HL-60 (cell line): Measurements from ENCODE around the gene PALB2.

Experiments used
- DNase-seq, 2 experiments: peaks; one replicate each; pipeline ENCODE4 v3.0.0-alpha.2; 2010 to 2020; ENCODE audit warnings: low read depth in 1 of 2, low spot score in 1 of 2
- H3K27ac ChIP-seq: fragments of 250-450 bp; sonication (Bioruptor Pico); replicated peaks from 2 replicates; pipeline ENCODE4 v1.5.1; 2020; ENCODE audit warnings: mild to moderate bottlenecking, moderate library complexity
- H3K27me3 ChIP-seq: fragments of 250-450 bp; sonication (Bioruptor Pico); 2 replicates; pipeline ENCODE4 v1.5.1; 2021; ENCODE audit warnings: mild to moderate bottlenecking, moderate library complexity; ENCODE audit not compliant: insufficient read depth, poor library complexity, severe bottlenecking
- H3K4me3 ChIP-seq: replicated peaks from 2 replicates; pipeline ENCODE4 v1.5.1; 2011; ENCODE audit warnings: mild to moderate bottlenecking, control low read depth, low read length; ENCODE audit not compliant: insufficient read depth
- POLR2AphosphoS5 ChIP-seq: IDR thresholded peaks from 2 replicates; pipeline ENCODE4 v1.6.1; 2012; ENCODE audit warnings: low read depth
- SPI1 ChIP-seq: IDR thresholded peaks from 2 replicates; pipeline ENCODE4 v1.6.1; 2012; ENCODE audit warnings: low read depth, mild to moderate bottlenecking, borderline replicate concordance
- TF ChIP-seq, protein P1 (sequence below): IDR thresholded peaks from 2 replicates; pipeline ENCODE4 v1.6.1; 2012; ENCODE audit warnings: low read depth; ENCODE audit not compliant: insufficient replicate concordance
- TF ChIP-seq, protein P2 (sequence below): IDR thresholded peaks from one replicate; pipeline ENCODE4 v1.5.1; 2011; ENCODE audit warnings: low read length, control low read depth, inconsistent platforms; ENCODE audit not compliant: insufficient read depth

The PALB2 gene

DNA sequence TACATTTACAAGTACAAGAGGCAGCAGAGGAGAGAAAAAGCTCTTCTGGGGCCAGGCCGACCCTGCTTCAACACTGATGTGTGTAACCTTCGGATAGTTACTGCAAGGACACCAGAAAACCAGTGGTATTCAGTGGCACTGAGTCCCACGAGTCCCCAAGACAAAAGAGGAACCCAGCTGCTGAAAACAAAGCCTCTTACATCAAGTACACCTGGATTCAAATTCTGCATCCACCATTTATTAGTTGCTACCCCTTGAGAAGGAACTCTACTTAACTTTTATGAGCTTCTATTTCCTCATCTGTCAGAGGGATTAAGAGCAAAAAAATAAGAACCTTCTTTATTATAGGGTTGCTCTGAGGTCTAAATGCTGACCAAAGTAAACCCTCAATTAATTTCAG is 86.6 kb downstream of the PALB2 start:
- Histone ChIP-seq H3K27ac (no peak overlapping the region), H3K27me3 (no peaks in the 10 kb centered on the region), H3K4me3 (no peak overlapping the region)
- TF ChIP-seq POLR2AphosphoS5: no peak
- peak; percentile 24; the same call in 1 of the 2 replicates for TF ChIP-seq SPI1
- TF ChIP-seq, protein P1, sequence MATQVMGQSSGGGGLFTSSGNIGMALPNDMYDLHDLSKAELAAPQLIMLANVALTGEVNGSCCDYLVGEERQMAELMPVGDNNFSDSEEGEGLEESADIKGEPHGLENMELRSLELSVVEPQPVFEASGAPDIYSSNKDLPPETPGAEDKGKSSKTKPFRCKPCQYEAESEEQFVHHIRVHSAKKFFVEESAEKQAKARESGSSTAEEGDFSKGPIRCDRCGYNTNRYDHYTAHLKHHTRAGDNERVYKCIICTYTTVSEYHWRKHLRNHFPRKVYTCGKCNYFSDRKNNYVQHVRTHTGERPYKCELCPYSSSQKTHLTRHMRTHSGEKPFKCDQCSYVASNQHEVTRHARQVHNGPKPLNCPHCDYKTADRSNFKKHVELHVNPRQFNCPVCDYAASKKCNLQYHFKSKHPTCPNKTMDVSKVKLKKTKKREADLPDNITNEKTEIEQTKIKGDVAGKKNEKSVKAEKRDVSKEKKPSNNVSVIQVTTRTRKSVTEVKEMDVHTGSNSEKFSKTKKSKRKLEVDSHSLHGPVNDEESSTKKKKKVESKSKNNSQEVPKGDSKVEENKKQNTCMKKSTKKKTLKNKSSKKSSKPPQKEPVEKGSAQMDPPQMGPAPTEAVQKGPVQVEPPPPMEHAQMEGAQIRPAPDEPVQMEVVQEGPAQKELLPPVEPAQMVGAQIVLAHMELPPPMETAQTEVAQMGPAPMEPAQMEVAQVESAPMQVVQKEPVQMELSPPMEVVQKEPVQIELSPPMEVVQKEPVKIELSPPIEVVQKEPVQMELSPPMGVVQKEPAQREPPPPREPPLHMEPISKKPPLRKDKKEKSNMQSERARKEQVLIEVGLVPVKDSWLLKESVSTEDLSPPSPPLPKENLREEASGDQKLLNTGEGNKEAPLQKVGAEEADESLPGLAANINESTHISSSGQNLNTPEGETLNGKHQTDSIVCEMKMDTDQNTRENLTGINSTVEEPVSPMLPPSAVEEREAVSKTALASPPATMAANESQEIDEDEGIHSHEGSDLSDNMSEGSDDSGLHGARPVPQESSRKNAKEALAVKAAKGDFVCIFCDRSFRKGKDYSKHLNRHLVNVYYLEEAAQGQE: no peak
- TF ChIP-seq, protein P2, sequence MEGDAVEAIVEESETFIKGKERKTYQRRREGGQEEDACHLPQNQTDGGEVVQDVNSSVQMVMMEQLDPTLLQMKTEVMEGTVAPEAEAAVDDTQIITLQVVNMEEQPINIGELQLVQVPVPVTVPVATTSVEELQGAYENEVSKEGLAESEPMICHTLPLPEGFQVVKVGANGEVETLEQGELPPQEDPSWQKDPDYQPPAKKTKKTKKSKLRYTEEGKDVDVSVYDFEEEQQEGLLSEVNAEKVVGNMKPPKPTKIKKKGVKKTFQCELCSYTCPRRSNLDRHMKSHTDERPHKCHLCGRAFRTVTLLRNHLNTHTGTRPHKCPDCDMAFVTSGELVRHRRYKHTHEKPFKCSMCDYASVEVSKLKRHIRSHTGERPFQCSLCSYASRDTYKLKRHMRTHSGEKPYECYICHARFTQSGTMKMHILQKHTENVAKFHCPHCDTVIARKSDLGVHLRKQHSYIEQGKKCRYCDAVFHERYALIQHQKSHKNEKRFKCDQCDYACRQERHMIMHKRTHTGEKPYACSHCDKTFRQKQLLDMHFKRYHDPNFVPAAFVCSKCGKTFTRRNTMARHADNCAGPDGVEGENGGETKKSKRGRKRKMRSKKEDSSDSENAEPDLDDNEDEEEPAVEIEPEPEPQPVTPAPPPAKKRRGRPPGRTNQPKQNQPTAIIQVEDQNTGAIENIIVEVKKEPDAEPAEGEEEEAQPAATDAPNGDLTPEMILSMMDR: no peak
- DNase-seq: no peak
